Keratinocyte (primary cell): ENCODE results near the gene ATAD2B. TPM values are rescaled to one million over a fixed set of nuclear protein-coding genes. Genes with fewer than 3 reads are reported as not detected.

Experiments
- DNase-seq: peaks from one replicate; pipeline ENCODE4 v3.0.0-alpha.2; 2011; ENCODE audit warnings: low read depth, missing footprints, low spot score
- FAIRE-seq: peaks from 2 replicates; lab custom pipeline; 2011; peaks lifted over from hg19 to GRCh38; lab: Jason Lieb, UNC
- H2AFZ ChIP-seq: 2 replicates; pipeline ENCODE4 v1.6.0; 2012; ENCODE audit warnings: low read length, control low read depth, inconsistent platforms; ENCODE audit not compliant: control insufficient read depth
- H3K27ac ChIP-seq: 2 replicates; pipeline ENCODE4 v1.5.1; 2011; ENCODE audit warnings: low read length; ENCODE audit not compliant: control insufficient read depth, insufficient read depth
- H3K27me3 ChIP-seq: 3 replicates; pipeline ENCODE4 v1.6.0; 2011; ENCODE audit warnings: low read length; ENCODE audit not compliant: control insufficient read depth, insufficient read depth; ENCODE audit errors: extremely low read depth
- H3K36me3 ChIP-seq, 2 experiments: 2 replicates in 1 of 2; 3 replicates in 1 of 2; pipeline ENCODE4 v1.5.1; 2011; ENCODE audit warnings: low read length in 2 of 2, mild to moderate bottlenecking in 1 of 2; ENCODE audit not compliant: control insufficient read depth in 2 of 2, insufficient read depth in 2 of 2; ENCODE audit errors: extremely low read depth in 1 of 2
- H3K4me1 ChIP-seq: 3 replicates; pipeline ENCODE4 v1.5.1; 2011; ENCODE audit warnings: low read length; ENCODE audit not compliant: control insufficient read depth, insufficient read depth; ENCODE audit errors: extremely low read depth
- H3K4me2 ChIP-seq: 3 replicates; pipeline ENCODE4 v1.6.0; 2011; ENCODE audit warnings: low read depth, low read length; ENCODE audit not compliant: control insufficient read depth, insufficient read depth; ENCODE audit errors: extremely low read depth
- H3K4me3 ChIP-seq, 3 experiments: fragments of 200-600 bp in 1 of 3; sonication (generic) in 1 of 3; 2 replicates in 2 of 3; 3 replicates in 1 of 3; pipeline ENCODE4 v1.5.1; 2011 to 2016; ENCODE audit warnings: low read length in 3 of 3, mild to moderate bottlenecking in 3 of 3, control low read depth in 2 of 3, inconsistent platforms in 1 of 3, low read depth in 1 of 3, mixed read lengths in 1 of 3, mixed run types in 1 of 3, moderate library complexity in 1 of 3; ENCODE audit not compliant: control insufficient read depth in 2 of 3, insufficient read depth in 2 of 3; ENCODE audit errors: extremely low read depth in 1 of 3
- H3K79me2 ChIP-seq: 2 replicates; pipeline ENCODE4 v1.6.0; 2012; ENCODE audit warnings: low read length; ENCODE audit not compliant: control insufficient read depth, insufficient read depth
- H3K9ac ChIP-seq: 3 replicates; pipeline ENCODE4 v1.6.0; 2011; ENCODE audit warnings: low read length; ENCODE audit not compliant: control insufficient read depth, insufficient read depth; ENCODE audit errors: extremely low read depth
- H3K9me1 ChIP-seq: 3 replicates; pipeline ENCODE4 v1.6.0; 2011; ENCODE audit warnings: low read length; ENCODE audit not compliant: control insufficient read depth, insufficient read depth; ENCODE audit errors: extremely low read depth
- H3K9me3 ChIP-seq: 2 replicates; pipeline ENCODE4 v1.5.1; 2012; ENCODE audit warnings: low read depth, low read length; ENCODE audit not compliant: control insufficient read depth
- H4K20me1 ChIP-seq: 3 replicates; pipeline ENCODE4 v1.6.0; 2011; ENCODE audit warnings: low read length; ENCODE audit not compliant: control insufficient read depth, insufficient read depth; ENCODE audit errors: extremely low read depth
- EZH2 ChIP-seq: IDR thresholded peaks from one replicate; pipeline ENCODE4 v1.6.1; 2012; ENCODE audit warnings: inconsistent platforms, mild to moderate bottlenecking, low read length, moderate library complexity
- dilution Hi-C: fragments of 300-500 bp; cut with MboI; formaldehyde crosslinking; loops from one replicate; pipeline ENCODE4 v1.7.0; 2020; ENCODE audit warnings: low sequenced_read_pairs; ENCODE audit not compliant: extremely low pct_ligation_motif_present
- polyA plus RNA-seq, 5 experiments: library from polyadenylated mRNA; depleted of rRNA in 3 of 5; stranded (reverse) in 3 of 5; stranded (forward) in 1 of 5; unstranded in 1 of 5; fragments of >200 nt; gene quantifications; 1 replicate in 1 of 5; 2 replicates in 3 of 5; 3 replicates in 1 of 5; pipeline versions ENCODE4 v1.2.1 to v1.2.3, GENCODE V29; 2011 to 2012; ENCODE audit warnings: missing spikeins in 2 of 5, low read depth in 1 of 5, low replicate concordance in 1 of 5
- TF ChIP-seq, protein P1 (sequence below), 3 experiments: IDR thresholded peaks in 1 of 3; conservative IDR thresholded peaks in 1 of 3; optimal IDR thresholded peaks in 1 of 3; 2 replicates in 2 of 3; 3 replicates in 1 of 3; pipeline versions ENCODE3 to v1.5.1; 2011; ENCODE audit warnings: low read length in 3 of 3, mild to moderate bottlenecking in 3 of 3, moderate library complexity in 2 of 3, control low read depth in 1 of 3, inconsistent platforms in 1 of 3; ENCODE audit not compliant: insufficient read depth in 2 of 3; ENCODE audit errors: extremely low read depth in 1 of 3

Gene ATAD2B
- polyA plus RNA-seq, 1 donor (not counting 4 experiments of a cell fraction or from before 2014, with no cell fraction given): 4.4 TPM

DNA sequence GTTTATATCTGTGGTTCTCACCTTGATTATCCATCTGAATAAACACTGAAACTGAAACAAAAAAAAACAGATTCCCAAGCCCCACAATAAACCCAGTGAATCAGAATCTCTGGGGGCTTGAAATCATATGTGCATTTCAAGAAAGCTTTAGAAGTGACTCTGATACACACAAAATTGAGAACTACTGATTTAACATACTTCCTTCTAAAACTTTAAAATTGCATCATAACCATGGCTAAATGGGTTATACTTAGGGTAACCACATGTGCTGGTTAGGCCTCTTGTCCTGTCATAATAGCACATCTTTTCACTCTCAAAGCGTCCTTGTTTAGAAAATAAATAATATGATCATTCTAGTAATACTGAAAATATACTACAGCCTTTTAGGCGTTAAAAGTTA, 100.9 kb downstream of the ATAD2B start:
- no peaks in the 10 kb centered on the region for H4K20me1 ChIP-seq
- TF ChIP-seq, protein P1, sequence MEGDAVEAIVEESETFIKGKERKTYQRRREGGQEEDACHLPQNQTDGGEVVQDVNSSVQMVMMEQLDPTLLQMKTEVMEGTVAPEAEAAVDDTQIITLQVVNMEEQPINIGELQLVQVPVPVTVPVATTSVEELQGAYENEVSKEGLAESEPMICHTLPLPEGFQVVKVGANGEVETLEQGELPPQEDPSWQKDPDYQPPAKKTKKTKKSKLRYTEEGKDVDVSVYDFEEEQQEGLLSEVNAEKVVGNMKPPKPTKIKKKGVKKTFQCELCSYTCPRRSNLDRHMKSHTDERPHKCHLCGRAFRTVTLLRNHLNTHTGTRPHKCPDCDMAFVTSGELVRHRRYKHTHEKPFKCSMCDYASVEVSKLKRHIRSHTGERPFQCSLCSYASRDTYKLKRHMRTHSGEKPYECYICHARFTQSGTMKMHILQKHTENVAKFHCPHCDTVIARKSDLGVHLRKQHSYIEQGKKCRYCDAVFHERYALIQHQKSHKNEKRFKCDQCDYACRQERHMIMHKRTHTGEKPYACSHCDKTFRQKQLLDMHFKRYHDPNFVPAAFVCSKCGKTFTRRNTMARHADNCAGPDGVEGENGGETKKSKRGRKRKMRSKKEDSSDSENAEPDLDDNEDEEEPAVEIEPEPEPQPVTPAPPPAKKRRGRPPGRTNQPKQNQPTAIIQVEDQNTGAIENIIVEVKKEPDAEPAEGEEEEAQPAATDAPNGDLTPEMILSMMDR (optimal IDR thresholded peaks at IDR 0.05 in 1 of 3, IDR thresholded peaks at IDR 0.05 in 1 of 3, conservative IDR thresholded peaks at IDR 0.05 in 1 of 3; ENCODE audit: extremely low read depth in 1 of 3, insufficient read depth in 2 of 3, low read length in 3 of 3): no peak
- TF ChIP-seq EZH2: no peak
- H3K9ac ChIP-seq: no peak overlapping the region
- FAIRE-seq (no peak), DNase-seq (no peak)
- H3K4me1 ChIP-seq: peaks cover 8% of the 10 kb centered on the region
- H3K79me2 ChIP-seq: no peaks in the 10 kb centered on the region
- no peaks in the 10 kb centered on the region for H3K9me3 ChIP-seq
- dilution Hi-C loops: no loop called here
- peaks cover 2 to 7% of the 10 kb centered on the region in 2 experiments for H3K36me3 ChIP-seq
- no peak overlapping the region for H3K4me3 ChIP-seq
- H3K27me3 ChIP-seq: no peaks in the 10 kb centered on the region
- H3K9me1 ChIP-seq: no peaks in the 10 kb centered on the region
- H3K27ac ChIP-seq: no peak overlapping the region
- no peak overlapping the region for H2AFZ ChIP-seq
- no peak overlapping the region for H3K4me2 ChIP-seq

DNA sequence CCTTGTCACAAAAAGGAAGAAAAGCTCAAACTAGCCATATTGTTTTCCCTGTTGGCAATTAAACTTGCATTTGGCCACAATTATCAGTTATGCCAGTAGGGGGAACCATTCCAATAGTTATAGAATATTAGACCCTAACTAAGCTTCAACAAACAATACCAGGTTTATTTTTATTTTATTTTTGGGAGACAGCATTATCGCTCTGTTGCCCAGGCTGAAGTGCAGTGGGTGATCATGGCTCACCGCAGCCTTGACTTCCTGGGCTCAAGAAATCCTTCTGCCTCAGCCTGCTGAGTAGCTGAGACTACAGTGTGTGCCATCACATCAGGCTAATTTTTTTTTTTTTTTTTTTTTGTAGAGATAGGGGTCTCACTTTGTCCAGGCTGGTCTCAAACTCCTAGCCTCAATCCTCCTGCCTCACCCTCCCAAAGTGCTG, 102.1 kb downstream of the ATAD2B start:
- Histone ChIP-seq H3K27ac (peak overlapping the region; percentile 19), H3K79me2 (no peaks in the 10 kb centered on the region), H4K20me1 (no peaks in the 10 kb centered on the region), H3K9ac (no peak overlapping the region), H3K4me3 (no peak overlapping the region), H2AFZ (no peak overlapping the region), H3K4me2 (no peak overlapping the region), H3K4me1 (peaks cover 8% of the 10 kb centered on the region), H3K9me3 (no peaks in the 10 kb centered on the region), H3K36me3 (peaks cover 2 to 7% of the 10 kb centered on the region in 2 experiments), H3K9me1 (no peaks in the 10 kb centered on the region), H3K27me3 (no peaks in the 10 kb centered on the region)
- DNase-seq (no peak), FAIRE-seq (no peak)
- TF ChIP-seq, protein P1 (optimal IDR thresholded peaks at IDR 0.05 in 1 of 3, IDR thresholded peaks at IDR 0.05 in 1 of 3, conservative IDR thresholded peaks at IDR 0.05 in 1 of 3; ENCODE audit: extremely low read depth in 1 of 3, insufficient read depth in 2 of 3, low read length in 3 of 3): peak in 2 of 3 experiments; percentile 54 to 57
- TF ChIP-seq EZH2: no peak
- dilution Hi-C loops: no loop called here
